GM18499 (cell line): Measurements from ENCODE around the gene NPTX1.

Source experiments
- ATAC-seq: cut with Tn5 transposase; IDR thresholded peaks from one replicate; pipeline ENCODE4 v1.9.1; 2021; ENCODE audit warnings: moderate number of reproducible peaks; ENCODE audit not compliant: insufficient read depth, unreplicated experiment

The NPTX1 gene

GRCh38 chr17:80447790-80448189 is 28.6 kb downstream of the NPTX1 start:
- ATAC-seq: no peak

DNA sequence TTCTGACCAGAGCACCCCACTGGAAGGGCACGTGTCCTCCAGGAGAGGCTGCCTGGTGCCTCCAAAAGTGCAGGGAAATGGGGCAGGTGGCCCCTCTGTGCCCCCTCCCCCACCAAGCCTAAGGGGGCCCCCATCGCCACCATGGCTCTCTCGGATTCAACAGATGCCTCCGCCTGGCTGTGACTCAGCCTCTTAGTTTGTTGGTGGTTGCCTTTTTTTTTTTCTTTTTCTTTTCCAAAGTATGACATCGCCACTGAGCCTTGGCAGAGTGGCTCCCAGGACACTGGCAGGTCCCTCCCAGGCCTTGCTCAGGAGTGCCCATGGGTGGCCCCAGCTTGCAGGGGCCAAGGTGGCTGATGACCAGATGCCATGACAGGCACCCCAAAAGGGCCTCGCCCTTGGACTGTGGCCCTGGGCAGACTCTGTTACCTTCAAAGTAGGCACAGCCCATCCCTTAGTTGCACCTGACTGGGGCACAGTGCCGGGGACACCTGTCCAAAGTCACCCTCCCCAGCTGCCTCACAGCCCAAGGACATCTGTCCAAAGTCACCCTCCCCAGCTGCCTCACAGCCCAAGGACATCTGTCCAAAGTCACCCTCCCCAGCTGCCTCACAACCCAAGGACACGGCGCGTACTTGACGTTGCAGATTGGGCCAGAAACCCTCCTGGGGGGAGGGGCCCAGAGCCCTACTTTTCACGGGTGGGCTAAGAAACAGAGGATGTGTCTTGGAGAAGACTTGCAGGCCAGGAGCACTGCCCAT is 29.6 kb downstream of the NPTX1 start:
- no peak for ATAC-seq

DNA sequence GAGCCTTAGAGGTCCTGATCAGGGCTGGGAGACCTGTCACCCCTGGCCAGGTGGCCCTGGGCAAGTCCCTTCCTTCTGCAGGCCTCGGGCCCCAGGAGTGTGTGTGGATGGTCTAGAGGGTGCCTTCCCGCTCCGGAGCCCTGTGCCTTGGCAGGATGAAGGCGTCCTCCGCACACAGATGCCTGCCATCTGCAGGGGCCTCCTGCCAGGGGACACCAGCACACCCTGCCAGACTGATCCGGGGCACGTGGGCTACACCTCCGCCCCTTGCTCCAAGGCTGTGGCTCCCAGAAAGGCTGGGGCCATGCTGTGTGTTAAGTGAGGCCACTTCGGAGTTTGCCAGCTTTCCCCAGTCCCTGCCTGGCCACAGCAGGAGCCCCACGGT is 30.7 kb downstream of the NPTX1 start:
- no peak for ATAC-seq

- ATAC-seq: no peak
Observed at GRCh38 chr17:80445007-80445725, 31.2 kb downstream of the NPTX1 start.

DNA sequence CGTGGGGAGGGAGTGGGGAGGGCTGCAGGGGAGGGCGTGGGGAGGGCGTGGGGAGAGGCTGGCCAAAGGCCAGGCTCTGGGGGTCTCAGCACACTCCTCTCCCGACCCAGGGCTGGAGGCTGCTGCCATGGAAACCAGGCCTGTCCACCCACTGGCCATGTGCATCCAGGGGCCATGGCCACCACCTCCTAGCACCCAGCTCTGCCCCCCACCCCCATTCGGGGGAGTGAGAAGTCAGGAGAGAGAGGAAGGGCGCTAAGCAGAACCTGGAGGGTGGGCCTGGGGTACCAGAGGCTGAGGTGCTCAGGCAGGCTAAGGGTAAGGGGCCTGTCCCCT is 31.8 kb downstream of the NPTX1 start:
- ATAC-seq: no peak

DNA sequence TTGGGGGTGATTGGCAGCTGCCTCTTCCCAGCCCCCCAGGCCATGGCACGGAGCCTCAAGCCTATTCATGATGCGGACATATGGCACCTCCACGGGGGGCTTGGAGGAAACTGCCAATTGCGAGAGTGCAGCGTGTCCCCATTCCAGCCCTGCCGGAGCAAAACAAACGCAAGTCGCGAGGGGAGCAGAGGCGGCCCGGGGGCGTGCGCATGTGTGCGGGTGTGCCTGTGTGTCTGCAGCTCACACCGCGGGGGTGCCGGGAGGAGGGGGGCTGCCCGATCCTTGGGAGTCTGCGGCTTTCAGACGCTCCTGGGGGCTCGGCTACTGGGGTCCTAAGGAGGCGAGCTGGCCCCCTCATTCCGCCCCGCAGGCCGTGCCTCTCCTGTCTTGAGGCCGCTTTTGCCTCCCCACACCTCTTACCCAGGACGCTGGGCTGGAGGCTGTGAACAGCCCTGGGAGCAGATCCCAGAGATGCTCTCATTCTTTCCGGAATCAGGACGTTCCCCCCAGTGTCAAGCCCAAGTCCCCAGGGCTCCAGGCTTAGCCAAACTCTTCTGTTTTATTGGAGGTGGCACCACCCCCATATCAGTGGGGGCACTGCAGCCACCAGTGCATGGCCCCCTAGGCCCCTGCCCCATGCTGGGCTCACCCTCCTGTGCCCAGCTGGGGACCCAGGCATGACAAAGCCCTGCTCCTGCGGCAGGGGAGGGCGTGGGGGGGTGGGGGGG is 32.3 kb downstream of the NPTX1 start:
- no peak for ATAC-seq

DNA sequence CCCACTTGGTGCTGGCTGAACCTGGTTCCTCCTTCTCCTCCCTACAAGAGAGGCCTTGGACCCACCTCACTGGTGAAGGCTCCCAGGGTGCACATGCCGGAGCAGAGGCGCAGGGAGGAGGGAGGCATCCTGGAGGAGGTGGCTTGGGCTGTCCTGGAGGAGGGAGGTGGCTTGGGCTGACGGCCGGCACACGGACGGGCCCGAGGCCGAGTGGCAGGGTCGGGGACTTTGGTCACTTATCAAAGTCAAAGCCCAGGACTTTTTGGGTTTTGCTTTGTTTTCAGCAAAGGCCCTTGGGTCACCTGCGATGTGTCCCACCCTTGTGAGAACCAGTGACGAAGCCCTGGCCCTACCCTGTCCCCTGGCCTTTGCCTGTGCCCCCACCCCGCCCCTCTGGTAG is 32.9 kb downstream of the NPTX1 start:
- no peak for ATAC-seq

DNA sequence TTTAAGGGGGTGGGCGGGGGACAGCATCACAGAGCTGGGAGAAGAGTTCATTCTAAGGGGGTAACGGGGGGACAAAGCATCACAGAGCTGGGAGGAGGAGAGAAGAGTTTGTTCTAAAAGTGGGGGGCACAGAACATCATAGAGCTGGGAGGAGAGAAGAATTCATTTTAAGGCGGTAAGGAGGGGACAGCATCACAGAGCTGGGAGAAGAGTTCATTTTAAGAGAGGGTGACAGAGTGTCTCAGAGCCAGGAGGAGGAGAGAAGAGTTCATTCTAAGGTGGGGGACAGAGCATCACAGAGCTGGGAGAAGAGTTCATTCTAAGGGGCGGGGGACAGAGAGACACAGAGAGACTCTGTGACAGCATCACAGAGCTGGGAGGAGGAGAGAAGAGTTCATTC is 33.6 kb downstream of the NPTX1 start:
- ATAC-seq: no peak

- no peak for ATAC-seq
Observed at GRCh38 chr17:80442323-80442659, 34.1 kb downstream of the NPTX1 start.

- ATAC-seq: no peak
Observed at GRCh38 chr17:80441598-80442322, 34.6 kb downstream of the NPTX1 start.

GRCh38 chr17:80441133-80441578 is 35.3 kb downstream of the NPTX1 start:
- no peak for ATAC-seq

GRCh38 chr17:80439499-80439898 is 36.9 kb downstream of the NPTX1 start:
- ATAC-seq: no peak

GRCh38 chr17:80438806-80439205 is 37.6 kb downstream of the NPTX1 start:
- no peak for ATAC-seq

DNA sequence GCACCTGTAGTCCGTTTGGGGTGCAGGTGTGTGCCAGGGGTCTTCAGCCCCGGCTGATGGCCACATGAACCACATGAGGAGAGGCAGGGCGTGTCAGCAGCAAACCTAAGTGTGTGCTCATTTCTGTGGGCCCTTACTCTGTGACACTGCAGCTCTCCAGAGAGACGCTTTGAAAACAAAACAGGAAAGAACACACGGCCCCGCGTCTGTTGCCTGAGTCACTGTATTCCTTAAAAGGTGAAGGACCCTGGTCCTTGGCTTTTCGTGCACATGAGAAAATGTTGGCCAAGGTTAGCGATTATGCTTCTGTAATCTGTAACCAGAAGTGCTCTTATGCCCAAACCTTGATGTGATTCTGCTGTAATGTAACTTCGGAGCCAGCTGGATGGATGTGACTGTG is 38.9 kb downstream of the NPTX1 start:
- no peak for ATAC-seq

- ATAC-seq: no peak
Observed at GRCh38 chr17:80433916-80434666, 42.3 kb downstream of the NPTX1 start.

GRCh38 chr17:80432961-80433550 is 43.4 kb downstream of the NPTX1 start:
- ATAC-seq: no peak

DNA sequence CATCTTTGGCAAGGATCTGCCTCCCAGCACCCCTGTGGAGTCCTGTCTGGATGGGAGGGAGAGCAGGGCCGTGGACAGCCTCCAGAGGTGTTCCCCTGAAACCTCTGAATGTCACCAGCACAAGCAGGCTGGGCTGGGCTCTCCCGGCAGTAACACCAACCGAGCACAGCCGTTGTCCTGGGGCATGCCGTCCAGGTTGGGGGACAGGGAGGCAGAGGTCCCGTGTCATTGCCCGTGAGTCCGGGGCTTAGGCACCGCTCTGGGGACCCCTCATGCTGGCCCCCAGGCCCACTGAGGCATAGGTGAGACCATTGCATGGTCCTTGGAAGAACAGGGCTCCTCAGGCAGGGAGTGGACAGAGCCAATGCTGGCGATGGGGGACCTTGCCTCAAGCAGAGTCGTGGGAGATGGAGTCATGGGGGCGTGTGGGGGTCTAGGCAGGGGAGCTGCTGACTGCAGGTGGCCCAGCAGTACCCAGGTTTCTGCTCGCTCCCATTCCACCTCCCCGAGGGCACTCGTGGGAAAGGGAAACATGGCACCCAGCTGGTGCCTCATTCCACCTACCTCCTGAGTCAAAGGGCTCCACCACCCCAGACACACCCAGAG is 44.0 kb downstream of the NPTX1 start:
- no peak for ATAC-seq

DNA sequence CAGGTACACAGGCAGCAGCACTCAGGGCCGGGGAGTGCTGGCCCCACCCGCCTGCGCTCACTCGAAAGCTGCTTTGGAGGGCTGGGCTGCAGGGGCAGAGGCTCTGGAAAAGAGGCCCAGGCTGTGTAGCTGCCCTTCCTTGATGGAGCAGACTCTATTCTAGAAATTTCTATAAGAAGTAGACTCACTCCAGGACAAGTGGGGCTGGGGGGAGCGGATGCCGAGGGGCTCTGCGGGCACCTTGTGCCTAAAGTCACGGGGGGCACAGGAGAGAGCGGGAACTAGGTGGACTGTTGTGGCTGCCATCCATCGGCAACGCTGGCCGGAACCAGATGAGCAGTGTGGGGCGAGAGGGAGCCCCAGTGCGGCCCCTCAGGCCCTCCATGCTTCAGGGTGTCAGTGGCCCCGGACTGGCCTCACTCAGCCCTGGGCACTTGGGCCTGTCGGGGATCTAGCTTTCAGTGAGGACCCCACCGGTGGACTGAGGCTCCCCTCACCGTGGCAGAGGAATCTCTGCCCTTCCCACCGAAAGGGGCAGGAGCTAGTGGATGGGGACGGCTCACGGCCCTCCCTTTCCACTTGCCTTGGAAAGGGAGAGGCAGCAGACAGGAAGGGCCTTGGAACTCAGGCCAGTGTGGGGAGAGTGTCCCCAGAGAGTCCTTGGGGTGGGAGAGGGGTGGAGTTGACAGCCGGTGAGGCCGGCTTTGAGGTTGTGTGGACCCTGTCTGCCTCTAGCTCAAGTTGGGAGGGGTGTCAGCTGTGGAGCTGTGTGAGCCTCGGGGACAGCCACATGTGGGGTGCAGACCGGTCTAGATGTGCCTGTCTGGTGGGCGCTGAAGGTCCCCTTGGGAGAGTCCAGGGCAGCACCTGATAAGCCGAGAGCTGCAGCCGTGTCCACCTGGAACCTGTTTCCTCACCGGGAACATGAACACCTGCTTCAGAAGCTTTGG is 44.9 kb downstream of the NPTX1 start:
- ATAC-seq: no peak
